Hepatocyte (in vitro differentiated cells): ENCODE results near the gene DHX8.

Experiments
- EZH2 ChIP-seq: fragments of 200-600 bp; sonication (generic); IDR thresholded peaks from 2 replicates; pipeline ENCODE4 v1.6.1; 2016; ENCODE audit warnings: antibody characterized with exemption, mild to moderate bottlenecking, borderline replicate concordance
- EZH2phosphoT487 ChIP-seq: fragments of 200-600 bp; sonication (generic); IDR thresholded peaks from one replicate; pipeline ENCODE4 v1.6.1; 2018; ENCODE audit warnings: antibody characterized with exemption, mild to moderate bottlenecking, low read depth, moderate library complexity; ENCODE audit not compliant: unreplicated experiment, severe bottlenecking

DNA sequence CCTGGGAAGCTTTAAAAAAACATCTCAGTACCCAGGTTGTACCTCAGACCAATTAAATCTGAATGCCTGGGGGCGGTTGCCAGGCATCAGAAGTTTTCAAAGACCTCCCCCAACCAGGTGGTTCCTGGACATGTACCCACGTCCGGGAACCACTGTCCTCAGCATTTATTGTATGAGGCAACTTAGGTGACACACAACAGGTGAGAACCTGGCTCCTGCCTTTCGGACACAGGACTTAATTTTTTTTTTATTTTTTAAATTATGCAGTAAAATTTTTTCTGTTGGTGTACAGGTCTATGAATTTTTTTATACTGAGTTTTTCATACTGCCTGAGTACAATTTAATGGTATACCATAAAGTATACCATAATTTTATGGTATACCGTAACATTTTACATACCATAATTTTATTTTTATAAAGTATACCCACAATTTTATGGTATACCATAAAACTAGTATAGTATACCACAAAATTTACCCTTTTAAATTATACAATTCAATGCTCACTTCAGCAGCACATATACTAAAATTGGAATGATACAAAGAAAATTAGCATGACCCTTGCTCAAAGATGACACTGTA, 38.7 kb upstream of the DHX8 start:
- no peak for TF ChIP-seq EZH2phosphoT487
- TF ChIP-seq EZH2: no peak
